GM21515 (cell line): ENCODE data around the gene FCN1.

Source experiments
- ATAC-seq: cut with Tn5 transposase; IDR thresholded peaks from one replicate; pipeline ENCODE4 v1.9.1; 2021; ENCODE audit not compliant: unreplicated experiment

The FCN1 gene

DNA sequence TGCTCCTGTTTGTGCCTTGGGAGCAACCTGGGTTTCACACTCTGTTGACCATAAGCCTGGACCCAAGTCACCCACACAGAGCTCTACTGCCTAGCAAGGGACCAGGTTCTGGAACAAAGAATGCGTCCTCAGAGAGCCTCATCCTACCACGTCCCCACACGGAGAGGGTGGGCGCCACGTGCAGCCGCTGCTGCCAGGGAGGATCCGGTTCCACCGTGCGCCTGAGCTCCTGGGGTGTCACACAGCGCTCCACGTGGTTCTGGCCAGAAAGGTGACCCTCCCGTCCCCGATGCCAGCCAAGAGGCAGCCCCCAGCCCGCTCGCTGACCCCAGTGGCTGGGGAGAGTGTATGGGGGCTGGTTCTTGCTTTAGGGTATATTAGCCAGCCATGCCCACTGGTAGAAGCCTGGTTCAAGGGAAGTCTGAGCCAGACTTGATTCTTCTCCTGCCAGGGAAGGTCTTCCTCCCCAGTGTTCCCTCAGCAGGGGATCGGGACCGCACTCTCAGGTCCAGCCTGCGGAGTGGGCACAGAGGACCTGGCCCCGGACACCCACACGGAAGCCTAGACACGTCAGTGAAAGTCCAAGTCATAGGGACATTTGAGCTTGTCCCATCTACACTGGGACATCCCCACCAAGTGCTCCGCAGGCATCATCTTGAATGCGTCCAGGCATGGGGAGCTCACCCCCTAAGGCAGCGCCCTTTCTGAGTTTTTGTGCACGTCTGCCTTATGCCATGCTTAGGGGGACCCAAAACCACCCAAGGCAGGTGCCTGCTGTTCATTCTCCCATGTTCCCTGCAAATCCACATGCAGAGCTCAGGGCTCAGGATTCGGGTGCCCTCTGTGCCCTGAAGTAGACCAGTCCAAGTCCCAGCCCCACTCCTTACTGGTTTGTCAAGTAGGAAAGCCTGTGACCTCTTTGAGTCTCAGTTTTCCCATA lies 2.4 kb downstream of the FCN1 start:
- ATAC-seq, result no peak

- no peak for ATAC-seq
Observed at GRCh38 chr9:134914501-134914834, 3.2 kb downstream of the FCN1 start.

DNA sequence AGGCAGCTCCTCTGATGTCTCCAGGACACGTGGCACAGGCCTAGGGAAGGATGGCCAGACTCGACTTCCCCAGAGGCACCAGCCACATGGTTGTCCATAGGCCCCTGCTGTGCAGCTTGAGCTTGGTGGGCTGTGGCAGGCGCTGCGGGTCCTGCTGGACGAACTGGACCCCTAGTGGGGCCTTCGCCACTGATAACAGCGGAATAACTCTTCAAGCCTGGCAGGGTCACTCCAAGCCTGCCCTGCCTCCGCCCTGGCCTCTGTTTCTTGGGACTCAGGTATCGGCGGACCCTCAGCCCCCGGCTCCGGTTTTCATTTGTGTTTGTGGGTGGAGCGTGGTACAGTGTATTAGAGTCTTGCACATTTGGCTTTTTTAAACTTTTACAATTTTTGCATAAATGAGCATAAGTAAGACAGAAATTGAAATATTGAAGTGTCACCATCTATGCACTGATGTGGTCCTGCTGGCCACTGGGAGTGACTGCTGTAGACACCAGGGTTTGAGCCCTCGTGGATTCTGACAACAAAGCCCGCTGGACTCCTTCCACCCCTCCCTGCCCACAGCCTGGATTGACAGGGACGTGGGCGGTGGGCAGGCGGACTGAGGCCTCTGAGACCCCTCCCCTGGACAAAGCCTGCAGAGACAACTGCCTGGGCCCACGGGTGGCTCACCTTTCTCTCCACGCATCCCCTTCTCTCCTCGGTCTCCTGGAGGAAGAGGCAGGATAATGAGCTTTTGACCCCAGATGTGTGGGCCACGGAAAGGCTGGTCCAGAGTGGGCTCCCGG lies 3.8 kb downstream of the FCN1 start:
- no peak for ATAC-seq

DNA sequence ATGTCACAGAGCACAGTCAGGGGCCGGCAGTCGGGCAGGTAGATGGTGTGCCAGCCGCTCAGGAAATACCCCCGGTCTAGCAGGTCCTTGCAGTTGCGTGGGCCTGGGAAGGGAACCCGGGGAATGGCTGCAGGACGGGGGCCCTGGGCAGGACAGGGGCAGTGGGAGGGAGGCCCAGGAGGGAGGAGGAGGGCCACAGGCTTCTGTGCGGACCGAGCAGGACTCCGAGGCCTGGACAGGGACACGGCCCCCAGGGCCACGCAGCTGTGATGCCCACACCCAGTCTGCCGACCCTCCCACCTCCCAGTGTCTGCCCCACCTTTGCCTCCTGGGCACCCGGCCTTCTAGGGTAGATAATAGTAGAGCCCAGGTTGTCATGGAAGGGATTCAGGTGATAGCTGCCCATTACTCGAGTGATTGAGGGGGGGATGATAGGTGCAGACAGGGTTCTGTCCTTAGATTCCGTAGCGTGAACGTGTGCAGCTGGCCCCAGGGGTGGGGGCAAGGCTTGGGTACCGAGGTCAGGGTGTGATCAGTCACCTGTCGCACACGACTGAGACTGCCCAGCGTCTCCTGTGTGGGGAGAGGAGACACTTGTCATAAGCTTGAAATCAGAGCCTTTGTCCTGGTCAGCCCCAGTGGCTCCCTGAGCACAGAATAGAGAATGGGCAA lies 4.5 kb downstream of the FCN1 start:
- ATAC-seq, result no peak

GRCh38 chr9:134912126-134912840 lies 5.4 kb downstream of the FCN1 start:
- ATAC-seq, result no peak

DNA sequence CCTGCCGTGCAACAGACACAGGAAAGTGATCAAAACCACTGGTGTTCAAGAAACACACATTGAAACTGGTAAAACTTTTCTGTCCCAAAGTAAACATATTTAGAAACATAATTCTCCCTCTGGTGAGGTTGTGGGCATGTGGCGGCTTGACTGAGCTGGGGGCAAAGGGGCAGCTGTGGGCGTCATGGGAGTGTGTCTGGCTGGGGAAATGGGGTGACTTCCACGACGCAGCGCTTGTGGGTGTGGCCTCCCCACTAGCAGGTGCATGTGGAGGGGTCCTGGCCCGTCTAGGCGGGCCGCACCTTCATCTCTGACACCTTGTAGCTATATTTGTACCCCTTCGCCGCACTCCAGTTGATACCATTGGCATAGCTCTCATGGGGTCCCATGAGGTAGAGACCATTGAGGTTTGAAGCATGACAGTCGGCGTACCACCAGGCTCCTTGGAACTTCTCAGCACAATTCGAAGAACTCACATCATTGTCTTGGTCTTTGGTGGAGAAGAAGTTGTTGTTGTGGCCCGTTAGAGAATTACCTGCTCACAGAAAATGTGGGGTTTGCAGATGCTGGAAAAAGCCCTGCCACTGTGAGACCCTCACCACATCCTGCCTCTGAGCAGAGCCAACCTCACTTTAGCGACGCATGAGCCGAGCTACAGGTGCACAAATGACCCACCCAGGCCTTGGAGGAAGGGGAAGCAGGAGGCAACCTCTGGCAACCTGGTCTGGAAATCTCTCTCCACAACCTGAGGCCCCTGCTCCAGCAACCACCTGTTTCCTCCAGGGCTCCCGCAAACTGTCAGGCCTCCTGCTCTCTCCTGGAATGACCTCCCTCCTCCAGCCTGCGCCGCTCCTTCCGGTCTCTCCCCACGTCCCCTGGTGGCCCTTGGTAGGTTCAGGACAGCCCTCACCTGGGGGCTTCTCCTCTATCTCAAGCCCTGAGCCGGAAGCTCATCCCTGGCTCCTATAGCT lies 7.9 kb downstream of the FCN1 start:
- ATAC-seq, result no peak

DNA sequence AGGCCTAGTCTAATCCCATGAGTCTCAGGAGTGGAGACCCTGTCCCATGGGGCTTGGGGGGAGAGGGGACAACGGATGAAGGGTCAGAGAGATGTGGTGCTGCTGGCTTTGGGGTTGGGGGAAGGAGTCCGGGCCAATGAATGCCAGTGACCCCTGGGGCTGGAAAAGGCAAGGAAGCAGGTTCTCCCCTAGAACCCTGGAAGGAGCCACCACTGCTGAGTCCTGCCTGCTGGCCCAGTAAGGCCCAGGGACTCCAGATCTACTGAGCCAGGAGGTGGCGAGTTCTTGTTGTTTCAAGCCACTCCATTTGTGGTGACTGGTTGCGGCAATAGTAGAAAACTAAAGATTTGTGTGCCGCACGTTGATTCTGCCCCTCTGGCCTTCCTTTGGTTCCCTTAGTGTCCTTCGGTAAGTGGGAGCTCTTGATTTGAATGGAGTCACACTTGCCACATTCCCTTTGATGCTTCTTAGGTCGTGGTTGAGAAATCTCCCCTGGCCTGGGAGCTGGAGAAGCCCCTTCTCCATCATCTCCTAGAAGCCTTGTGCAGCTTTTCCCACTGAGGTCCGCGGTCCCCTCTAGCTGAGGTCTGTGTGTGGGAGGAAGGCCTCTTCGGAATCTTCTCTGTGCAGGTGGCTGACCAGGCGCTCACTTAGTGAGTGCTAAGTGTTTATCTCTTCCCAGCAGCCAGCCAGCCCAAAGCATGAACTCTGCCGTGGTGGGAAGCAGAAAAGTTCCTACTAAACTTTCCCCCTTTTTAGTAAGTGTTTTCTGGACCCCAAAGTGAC lies 9.0 kb downstream of the FCN1 start:
- ATAC-seq, result no peak

GRCh38 chr9:134902936-134903335 lies 14.8 kb downstream of the FCN1 start:
- no peak for ATAC-seq

GRCh38 chr9:134899818-134900217 lies 17.9 kb downstream of the FCN1 start:
- ATAC-seq, result no peak

GRCh38 chr9:134899168-134899567 lies 18.5 kb downstream of the FCN1 start:
- ATAC-seq, result no peak

DNA sequence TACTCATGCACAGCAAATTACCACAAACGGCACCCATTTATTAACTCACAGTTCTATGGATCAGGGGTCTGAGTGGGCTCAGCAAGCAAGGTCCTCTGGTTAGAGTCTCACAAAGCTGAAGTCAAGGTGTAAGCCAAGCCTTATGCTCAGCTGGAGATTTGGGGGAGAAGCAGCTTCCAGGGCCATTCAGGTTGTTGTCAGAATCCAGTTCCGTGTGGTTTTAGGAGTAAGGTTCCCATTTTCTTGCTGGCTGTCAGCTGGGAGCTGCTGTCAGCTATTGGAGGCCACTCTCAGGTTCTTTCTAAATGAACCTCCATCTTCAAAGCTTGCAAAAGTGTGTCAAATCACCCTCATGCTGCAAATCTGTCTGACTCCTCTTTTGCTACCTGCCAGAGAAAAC lies 19.4 kb downstream of the FCN1 start:
- no peak for ATAC-seq

- no peak for ATAC-seq
Observed at GRCh38 chr9:134897584-134898170, 20.0 kb downstream of the FCN1 start.

- no peak for ATAC-seq
Observed at GRCh38 chr9:134896834-134897583, 20.7 kb downstream of the FCN1 start.

- ATAC-seq, result no peak
Observed at GRCh38 chr9:134895908-134896833, 21.5 kb downstream of the FCN1 start.

GRCh38 chr9:134895567-134895907 lies 22.2 kb downstream of the FCN1 start:
- no peak for ATAC-seq

DNA sequence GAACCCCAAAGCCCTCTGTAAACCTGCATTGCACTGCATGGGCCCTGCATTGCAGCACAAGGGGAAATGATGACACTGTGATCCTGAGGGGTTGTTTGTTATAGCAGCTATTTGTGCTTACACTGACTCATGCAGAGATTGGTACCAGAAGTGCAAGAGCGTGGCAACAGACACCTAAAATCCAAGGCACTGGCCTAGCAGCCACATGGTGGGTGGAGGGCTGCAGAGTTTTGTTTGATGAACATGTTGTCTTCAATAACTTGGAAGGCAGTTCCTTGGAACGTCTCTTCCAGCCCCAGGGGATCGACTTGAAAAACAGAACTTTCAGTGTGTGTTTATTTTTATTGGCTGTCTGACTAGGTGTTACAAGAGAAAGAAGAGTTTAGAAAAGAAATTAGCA lies 22.6 kb downstream of the FCN1 start:
- no peak for ATAC-seq
